Caki2 (cell line): ENCODE data around the gene ALK. TPM values are rescaled to one million over a fixed set of nuclear protein-coding genes. Genes with fewer than 3 reads are reported as not detected.

Experiments
- DNase-seq: peaks from one replicate; pipeline ENCODE4 v3.0.0-alpha.2; 2015; ENCODE audit warnings: low read depth
- in situ Hi-C: cut with HindIII; loops from 2 replicates; pipeline ENCODE4 v1.10.0; 2016; ENCODE audit warnings: low sequenced_read_pairs, low pct_unique_long_range_greater_than_20kb, mixed read lengths
- total RNA-seq: library from RNA; depleted of rRNA; stranded (reverse); fragments of >200 nt; shearing (Covaris generic); gene quantifications from 2 replicates; pipeline ENCODE4 v1.2.3, GENCODE V29; 2014; ENCODE audit warnings: low replicate concordance

The ALK gene
- total RNA-seq, 1 experiment from 2014 or later = not detected

- in situ Hi-C loops = no loop called here
- DNase-seq = no peak
Observed at GRCh38 chr2:29586919-29587318, 334.5 kb downstream of the ALK start.

GRCh38 chr2:29583548-29584156 is 337.7 kb downstream of the ALK start:
- in situ Hi-C loops = no loop called here
- DNase-seq = no peak

GRCh38 chr2:29583104-29583503 is 338.3 kb downstream of the ALK start:
- in situ Hi-C loops = no loop called here
- DNase-seq = no peak

GRCh38 chr2:29582062-29582461 is 339.3 kb downstream of the ALK start:
- in situ Hi-C loops = no loop called here
- no peak for DNase-seq

GRCh38 chr2:29580223-29580622 is 341.2 kb downstream of the ALK start:
- in situ Hi-C loops = no loop called here
- DNase-seq = no peak

GRCh38 chr2:29579495-29580169 is 341.8 kb downstream of the ALK start:
- no peak for DNase-seq
- in situ Hi-C loops = no loop called here

GRCh38 chr2:29578084-29578598 is 343.2 kb downstream of the ALK start:
- in situ Hi-C loops = no loop called here

GRCh38 chr2:29576231-29576630 is 345.2 kb downstream of the ALK start:
- no peak for DNase-seq
- in situ Hi-C loops = no loop called here

More at GRCh38 chr2:29578084-29578598, 343.2 kb downstream of the ALK start:
- no peak for DNase-seq

- no peak for DNase-seq
- in situ Hi-C loops = no loop called here
Observed at GRCh38 chr2:29575370-29575890, 346.0 kb downstream of the ALK start.

GRCh38 chr2:29573612-29574011 is 347.8 kb downstream of the ALK start:
- in situ Hi-C loops = no loop called here
- DNase-seq = no peak

- no peak for DNase-seq
- in situ Hi-C loops = no loop called here
Observed at GRCh38 chr2:29573147-29573546, 348.2 kb downstream of the ALK start.

GRCh38 chr2:29570539-29570938 is 350.8 kb downstream of the ALK start:
- in situ Hi-C loops = no loop called here
- DNase-seq = no peak

GRCh38 chr2:29567906-29568520 is 353.4 kb downstream of the ALK start:
- in situ Hi-C loops = no loop called here

GRCh38 chr2:29563697-29564096 is 357.7 kb downstream of the ALK start:
- DNase-seq = no peak
- in situ Hi-C loops = no loop called here

More at GRCh38 chr2:29567906-29568520, 353.4 kb downstream of the ALK start:
- DNase-seq = no peak

- no peak for DNase-seq
- in situ Hi-C loops = no loop called here
Observed at GRCh38 chr2:29562896-29563295, 358.5 kb downstream of the ALK start.

GRCh38 chr2:29562319-29562718 is 359.1 kb downstream of the ALK start:
- in situ Hi-C loops = no loop called here

GRCh38 chr2:29561628-29562027 is 359.8 kb downstream of the ALK start:
- no peak for DNase-seq
- in situ Hi-C loops = no loop called here

More at GRCh38 chr2:29562319-29562718, 359.1 kb downstream of the ALK start:
- no peak for DNase-seq

- in situ Hi-C loops = no loop called here
- no peak for DNase-seq
Observed at GRCh38 chr2:29561181-29561580, 360.2 kb downstream of the ALK start.

- in situ Hi-C loops = no loop called here
- no peak for DNase-seq
Observed at GRCh38 chr2:29560566-29560965, 360.8 kb downstream of the ALK start.
